Tibial nerve (tissue), 4 donors: Measurements from ENCODE around the gene SRSF3.
"Not testable (repeated sequence)": the region's sequence is repeated elsewhere in the genome, so short reads cannot be mapped to it uniquely, and the experiment has no call there.

Source experiments
- EP300 ChIP-seq, 2 donors: sonication (generic); formaldehyde crosslinking; IDR thresholded peaks; one replicate each; pipeline ENCODE4 v1.6.1; 2017; ENCODE audit warnings: antibody characterized with exemption in 2 of 2, mild to moderate bottlenecking in 1 of 2
- POLR2A ChIP-seq, 2 donors: fragments of 450-650 bp; IDR thresholded peaks; one replicate each; pipeline ENCODE4 v1.6.1; 2017; ENCODE audit warnings: antibody characterized with exemption in 2 of 2, mild to moderate bottlenecking in 2 of 2, moderate library complexity in 2 of 2
- TF ChIP-seq, protein P1 (sequence below), 5 experiments: fragments of 200-600 bp in 3 of 5; fragments of 450-650 bp in 2 of 5; sonication (generic) in 3 of 5; IDR thresholded peaks; one replicate each; pipeline ENCODE4 v1.5.1; 2016 to 2019; ENCODE audit warnings: antibody characterized with exemption in 5 of 5, mild to moderate bottlenecking in 3 of 5, moderate library complexity in 2 of 5

DNA sequence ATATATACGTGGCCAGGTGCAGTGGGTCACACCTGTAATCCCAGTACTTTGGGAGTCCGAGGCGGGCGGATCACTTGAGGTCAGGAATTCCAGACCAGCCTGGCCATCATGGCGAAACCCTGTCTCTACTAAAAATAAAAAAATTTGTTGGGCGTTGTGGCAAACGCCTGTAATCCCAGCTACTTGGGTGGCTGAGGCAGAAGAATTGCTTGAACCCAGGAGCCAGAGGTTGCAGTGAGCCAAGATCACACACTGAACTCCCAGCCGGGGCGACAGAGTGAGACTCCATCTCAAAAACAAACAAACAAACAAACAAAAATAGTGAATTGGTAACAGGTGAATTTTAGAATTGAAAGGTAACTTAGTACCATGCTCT lies 5.1 kb upstream of the SRSF3 start:
- TF ChIP-seq, protein P1, sequence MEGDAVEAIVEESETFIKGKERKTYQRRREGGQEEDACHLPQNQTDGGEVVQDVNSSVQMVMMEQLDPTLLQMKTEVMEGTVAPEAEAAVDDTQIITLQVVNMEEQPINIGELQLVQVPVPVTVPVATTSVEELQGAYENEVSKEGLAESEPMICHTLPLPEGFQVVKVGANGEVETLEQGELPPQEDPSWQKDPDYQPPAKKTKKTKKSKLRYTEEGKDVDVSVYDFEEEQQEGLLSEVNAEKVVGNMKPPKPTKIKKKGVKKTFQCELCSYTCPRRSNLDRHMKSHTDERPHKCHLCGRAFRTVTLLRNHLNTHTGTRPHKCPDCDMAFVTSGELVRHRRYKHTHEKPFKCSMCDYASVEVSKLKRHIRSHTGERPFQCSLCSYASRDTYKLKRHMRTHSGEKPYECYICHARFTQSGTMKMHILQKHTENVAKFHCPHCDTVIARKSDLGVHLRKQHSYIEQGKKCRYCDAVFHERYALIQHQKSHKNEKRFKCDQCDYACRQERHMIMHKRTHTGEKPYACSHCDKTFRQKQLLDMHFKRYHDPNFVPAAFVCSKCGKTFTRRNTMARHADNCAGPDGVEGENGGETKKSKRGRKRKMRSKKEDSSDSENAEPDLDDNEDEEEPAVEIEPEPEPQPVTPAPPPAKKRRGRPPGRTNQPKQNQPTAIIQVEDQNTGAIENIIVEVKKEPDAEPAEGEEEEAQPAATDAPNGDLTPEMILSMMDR (IDR thresholded peaks at IDR 0.05) = not testable (repeated sequence)
- not testable (repeated sequence) for TF ChIP-seq EP300, POLR2A (IDR thresholded peaks at IDR 0.05)
